GM12872 (cell line): ENCODE results near the gene LIFR.

Source experiments
- TF ChIP-seq, protein P1 (sequence below): IDR thresholded peaks from 3 replicates; pipeline ENCODE4 v1.5.1; 2011; ENCODE audit warnings: low read depth, mild to moderate bottlenecking, low read length, moderate library complexity; ENCODE audit not compliant: insufficient read depth

The LIFR gene

DNA sequence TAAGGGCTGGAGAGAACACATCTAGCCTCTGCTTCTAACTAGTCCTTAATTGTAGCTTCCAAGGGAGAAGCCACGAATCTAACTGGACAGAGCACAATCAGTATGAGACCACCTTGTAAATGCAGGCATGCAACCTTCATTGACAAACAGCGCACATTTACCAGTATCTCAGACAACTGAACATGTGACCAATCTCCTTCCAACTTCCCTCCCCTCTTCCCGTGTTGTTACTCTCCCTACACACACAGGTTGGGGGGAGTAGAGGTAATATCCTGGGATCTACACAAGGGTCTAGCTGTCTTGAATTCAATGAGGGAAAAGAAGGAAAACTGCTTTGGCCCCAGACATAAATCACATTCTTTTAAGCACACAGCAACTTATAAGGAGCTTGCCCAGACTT lies 77.6 kb downstream of the LIFR start:
- TF ChIP-seq, protein P1, sequence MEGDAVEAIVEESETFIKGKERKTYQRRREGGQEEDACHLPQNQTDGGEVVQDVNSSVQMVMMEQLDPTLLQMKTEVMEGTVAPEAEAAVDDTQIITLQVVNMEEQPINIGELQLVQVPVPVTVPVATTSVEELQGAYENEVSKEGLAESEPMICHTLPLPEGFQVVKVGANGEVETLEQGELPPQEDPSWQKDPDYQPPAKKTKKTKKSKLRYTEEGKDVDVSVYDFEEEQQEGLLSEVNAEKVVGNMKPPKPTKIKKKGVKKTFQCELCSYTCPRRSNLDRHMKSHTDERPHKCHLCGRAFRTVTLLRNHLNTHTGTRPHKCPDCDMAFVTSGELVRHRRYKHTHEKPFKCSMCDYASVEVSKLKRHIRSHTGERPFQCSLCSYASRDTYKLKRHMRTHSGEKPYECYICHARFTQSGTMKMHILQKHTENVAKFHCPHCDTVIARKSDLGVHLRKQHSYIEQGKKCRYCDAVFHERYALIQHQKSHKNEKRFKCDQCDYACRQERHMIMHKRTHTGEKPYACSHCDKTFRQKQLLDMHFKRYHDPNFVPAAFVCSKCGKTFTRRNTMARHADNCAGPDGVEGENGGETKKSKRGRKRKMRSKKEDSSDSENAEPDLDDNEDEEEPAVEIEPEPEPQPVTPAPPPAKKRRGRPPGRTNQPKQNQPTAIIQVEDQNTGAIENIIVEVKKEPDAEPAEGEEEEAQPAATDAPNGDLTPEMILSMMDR: no peak

DNA sequence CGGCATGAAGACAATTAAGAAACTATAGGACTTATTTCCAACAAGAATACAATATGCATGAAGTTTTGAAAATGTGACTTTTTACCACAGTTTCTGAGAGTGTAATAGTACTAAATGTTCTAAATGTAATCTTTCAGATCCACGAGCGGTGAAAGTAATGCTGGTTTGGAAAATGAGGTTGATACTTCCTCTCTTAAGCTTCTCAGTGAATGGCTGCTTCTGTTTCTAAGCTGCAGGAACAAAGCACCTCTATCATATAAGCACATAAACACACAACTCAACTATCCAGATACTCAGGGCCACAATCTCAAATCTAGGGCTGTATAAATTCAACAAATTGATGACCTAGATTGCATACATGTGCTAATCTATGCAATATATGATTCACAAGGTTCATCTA lies 78.3 kb downstream of the LIFR start:
- TF ChIP-seq, protein P1: no peak

DNA sequence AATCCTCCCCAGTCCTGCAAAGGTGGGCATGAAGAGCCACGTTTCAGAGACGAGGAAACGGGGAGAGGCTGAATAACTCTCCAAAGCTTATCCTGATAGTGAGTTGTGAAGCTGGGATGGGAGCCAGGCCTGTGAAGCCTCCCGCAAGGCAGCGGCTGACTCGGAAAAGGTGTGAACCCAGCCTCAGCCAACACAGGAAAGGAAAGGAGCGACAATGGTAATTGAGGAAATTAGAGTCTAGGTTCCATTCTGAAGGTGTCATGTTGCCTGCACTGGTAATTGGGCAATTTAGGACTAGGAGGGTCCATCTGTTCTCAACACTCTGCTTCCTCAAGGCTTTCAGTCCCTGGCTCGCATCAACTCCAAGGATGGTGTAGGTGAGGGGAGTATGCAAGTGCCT lies 83.4 kb downstream of the LIFR start:
- TF ChIP-seq, protein P1: no peak

DNA sequence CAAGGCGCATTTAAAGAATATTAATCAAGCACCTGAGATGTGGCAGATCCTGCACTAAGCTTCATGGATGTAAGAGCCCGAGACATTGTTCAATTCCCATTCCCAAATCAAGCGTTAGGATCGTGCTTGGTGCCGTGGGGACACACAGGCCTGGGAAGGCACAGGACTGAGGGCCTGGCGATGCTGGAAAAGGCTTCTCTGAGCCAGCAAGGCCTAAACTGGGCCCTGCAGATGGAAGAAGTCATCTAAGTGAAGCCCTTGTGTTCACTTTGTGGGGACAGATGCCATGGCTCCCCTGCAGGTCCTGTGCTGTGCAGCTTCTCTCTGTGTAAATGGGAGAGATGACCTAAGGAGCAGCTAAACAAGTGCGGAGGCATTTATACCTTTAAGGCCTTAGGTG lies 83.9 kb downstream of the LIFR start:
- TF ChIP-seq, protein P1: no peak

DNA sequence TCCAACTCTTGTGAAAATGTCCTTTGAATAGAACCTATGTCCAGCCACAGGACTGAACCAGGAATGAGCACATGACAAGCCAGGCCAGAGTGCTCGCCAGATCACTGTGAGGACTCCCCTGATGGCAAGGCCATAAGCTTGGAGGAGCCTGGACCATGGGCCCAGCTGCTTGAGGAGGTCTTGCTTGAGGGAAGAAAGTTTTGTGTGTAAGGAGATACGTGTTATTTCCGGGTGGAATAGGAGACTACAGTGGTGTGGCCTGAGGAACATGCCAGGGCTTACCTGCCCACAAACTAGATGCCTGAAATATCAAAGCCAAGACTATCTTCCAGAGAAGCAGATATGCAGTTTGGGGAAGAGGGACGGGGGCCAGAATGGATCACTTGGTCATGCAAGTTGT lies 84.7 kb downstream of the LIFR start:
- TF ChIP-seq, protein P1: no peak

DNA sequence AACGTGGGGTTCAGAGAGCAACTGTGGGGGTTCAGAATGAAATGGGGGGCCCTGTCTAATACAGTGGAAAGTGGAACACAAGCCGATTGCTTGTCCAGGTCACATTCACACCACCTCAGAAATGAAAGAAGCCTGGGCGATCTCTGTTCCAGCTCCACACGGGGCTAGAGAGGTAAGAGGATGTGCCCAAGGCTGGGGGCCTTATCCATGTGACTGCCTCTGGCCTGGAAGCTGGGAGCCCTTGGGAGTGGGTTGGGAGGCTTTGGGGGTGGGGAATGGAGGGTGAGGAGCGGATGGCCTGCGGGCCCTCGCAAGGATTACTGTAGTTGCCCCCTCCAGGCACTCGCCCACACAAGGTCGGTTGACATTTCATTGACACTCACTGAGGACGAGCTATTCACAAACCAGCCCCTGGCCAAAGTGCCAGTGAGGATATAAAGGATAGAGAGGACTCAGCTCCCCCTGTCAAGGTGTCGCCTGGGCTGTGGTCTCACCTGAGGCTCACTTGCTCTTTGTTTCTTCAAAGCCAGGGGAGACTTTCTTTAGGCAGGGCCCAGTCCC lies 86.7 kb downstream of the LIFR start:
- TF ChIP-seq, protein P1: no peak

DNA sequence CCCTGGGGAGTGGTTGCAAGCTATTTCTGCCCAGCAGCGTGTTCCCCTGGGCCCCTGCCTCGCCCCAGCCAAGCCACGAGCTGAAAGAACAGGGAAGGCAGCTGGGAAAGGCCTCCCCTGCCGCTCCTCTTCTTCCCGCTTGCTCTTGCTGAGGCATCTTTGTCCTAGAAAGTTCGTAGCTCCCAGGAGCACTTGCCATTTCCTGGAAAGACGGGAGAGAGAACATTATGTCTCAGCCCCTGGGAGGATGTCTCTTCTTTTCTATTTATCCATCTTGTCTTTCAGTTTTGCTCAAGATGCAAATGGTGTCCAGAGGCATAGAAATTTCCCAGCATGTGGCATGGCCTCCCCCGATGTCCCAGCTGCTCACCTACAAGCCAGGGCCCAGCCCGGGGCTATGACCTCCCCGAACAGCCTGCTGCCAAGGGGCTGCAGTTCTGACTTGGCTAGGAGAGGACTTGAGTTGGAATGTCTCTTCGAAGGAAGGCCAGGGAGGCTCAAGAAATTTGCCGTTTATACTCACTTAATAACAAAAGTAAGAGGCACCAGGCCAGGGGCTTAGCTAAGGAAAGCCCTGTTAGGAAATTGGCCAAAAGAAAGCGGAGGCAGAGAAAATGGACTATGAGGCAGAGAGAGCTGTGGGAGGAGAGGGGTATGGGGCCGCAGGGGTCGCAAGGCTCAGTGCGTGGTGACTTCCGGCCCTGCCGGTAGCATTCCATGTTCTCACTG lies 87.3 kb downstream of the LIFR start:
- TF ChIP-seq, protein P1: no peak
